ENCODE results near the gene FCHO2.

GRCh38 chr5:73103870-73104299, 148.0 kb downstream of the FCHO2 start:
- TF ChIP-seq MAX (IDR thresholded peaks at IDR 0.05; ENCODE audit: insufficient read depth, insufficient read length) (no peak), FOS (IDR thresholded peaks at IDR 0.05; ENCODE audit: borderline replicate concordance, insufficient read depth, low read length) (no peak), POLR2A (IDR thresholded peaks at IDR 0.05; ENCODE audit: low read depth, low read length) (no peak)
